GM12878 (cell line): ENCODE data around the gene NMNAT3. TPM values are rescaled to one million over a fixed set of nuclear protein-coding genes. Genes with fewer than 3 reads are reported as not detected.

Experiments used
- ATAC-seq: fragments of 200-7000 bp; cut with Tn5 transposase; 3 replicates; pipeline ENCODE4 v1.9.1; 2020; ENCODE audit warnings: mild to moderate bottlenecking, moderate library complexity
- BruUV-seq: library from RNA; stranded (reverse); fragments of 400-500 nt; replicated peaks from 2 replicates; lab custom pipeline; 2021; lab: Mats Ljungman, UMichigan
- CTCF ChIA-PET: fragments of 300-600 bp; sonication (Branson Sonifier 250); formaldehyde crosslinking; extraction: SDS; loops from one replicate; lab custom pipeline; 2021; ENCODE audit warnings: inconsistent platforms; lab: Yijun Ruan, JAX
- POLR2A ChIA-PET: fragments of 350-600 bp; formaldehyde crosslinking; extraction: SDS; loops from one replicate; lab custom pipeline; 2021; ENCODE audit warnings: inconsistent platforms; lab: Charles Lee
- RAD21 ChIA-PET: fragments of 300-600 bp; sonication (Branson Sonifier 250); formaldehyde crosslinking; loops from one replicate; lab custom pipeline; 2023; ENCODE audit warnings: antibody characterized with exemption; ENCODE audit not compliant: unreplicated experiment; lab: Charles Lee
- SMC1A ChIA-PET: fragments of 300-600 bp; sonication (Branson Sonifier 250); formaldehyde crosslinking; loops from one replicate; lab custom pipeline; 2023; ENCODE audit not compliant: unreplicated experiment, uncharacterized antibody; lab: Charles Lee
- DNase-seq: peaks from one replicate; pipeline ENCODE4 v3.0.0-alpha.2; 2011; ENCODE audit warnings: low read depth, low spot score
- FAIRE-seq: peaks from 3 replicates; lab custom pipeline; 2011; peaks lifted over from hg19 to GRCh38; lab: Jason Lieb, UNC
- H2AFZ ChIP-seq: 2 replicates; pipeline ENCODE4 v1.6.0; 2011; ENCODE audit warnings: low read depth, low read length, control low read depth; ENCODE audit not compliant: control insufficient read depth
- H3K27ac ChIP-seq: 2 replicates; pipeline ENCODE4 v1.5.1; 2011; ENCODE audit warnings: control low read depth; ENCODE audit not compliant: control insufficient read depth, insufficient read depth
- H3K27me3 ChIP-seq, 2 experiments: replicated peaks in 1 of 2; 2 replicates each; pipeline versions ENCODE4 v1.6.0 to v1.6.1; 2011; ENCODE audit warnings: low read length in 1 of 2; ENCODE audit not compliant: control insufficient read depth in 2 of 2, insufficient read depth in 2 of 2
- H3K36me3 ChIP-seq, 2 experiments: 2 replicates each; pipeline ENCODE4 v1.5.1; 2011; ENCODE audit warnings: low read length in 1 of 2; ENCODE audit not compliant: control insufficient read depth in 2 of 2, insufficient read depth in 2 of 2
- H3K4me1 ChIP-seq: 2 replicates; pipeline ENCODE4 v1.6.1; 2011; ENCODE audit warnings: mild to moderate bottlenecking, low read length, moderate library complexity, mixed read lengths; ENCODE audit not compliant: control insufficient read depth, insufficient read depth
- H3K4me2 ChIP-seq: 2 replicates; pipeline ENCODE4 v1.6.0; 2011; ENCODE audit warnings: control low read depth; ENCODE audit not compliant: control insufficient read depth, insufficient read depth
- H3K4me3 ChIP-seq: fragments of 200-600 bp; sonication (generic); 2 replicates; pipeline ENCODE4 v1.5.1; 2016
- H3K79me2 ChIP-seq: 2 replicates; pipeline ENCODE4 v1.6.0; 2011; ENCODE audit warnings: low read length; ENCODE audit not compliant: control insufficient read depth, insufficient read depth
- H3K9ac ChIP-seq: 2 replicates; pipeline ENCODE4 v1.8.0; 2011; ENCODE audit warnings: low read length, control low read depth, mixed read lengths; ENCODE audit not compliant: control insufficient read depth, insufficient read depth
- H3K9me3 ChIP-seq: replicated peaks from 3 replicates; pipeline ENCODE4 v1.5.1; 2011; ENCODE audit warnings: mild to moderate bottlenecking, low read length; ENCODE audit not compliant: control insufficient read depth, insufficient read depth
- H4K20me1 ChIP-seq: 2 replicates; pipeline ENCODE4 v1.6.0; 2011; ENCODE audit not compliant: control insufficient read depth, insufficient read depth
- CHD2 ChIP-seq: IDR thresholded peaks from 2 replicates; pipeline ENCODE4 v1.6.1; 2011; ENCODE audit warnings: low read depth, low read length, improper control_type of control experiment, borderline replicate concordance
- ETV6 ChIP-seq, 2 experiments: fragments of 450-650 bp in 1 of 2; IDR thresholded peaks in 1 of 2; conservative IDR thresholded peaks in 1 of 2; 2 replicates each; pipeline ENCODE4 v1.6.1; 2014; ENCODE audit warnings: antibody characterized with exemption in 1 of 2, borderline replicate concordance in 1 of 2, low read depth in 1 of 2, mild to moderate bottlenecking in 1 of 2, moderate library complexity in 1 of 2
- KLF5 ChIP-seq: fragments of 450-650 bp; IDR thresholded peaks from 2 replicates; pipeline ENCODE4 v1.6.1; 2014; ENCODE audit warnings: mild to moderate bottlenecking; ENCODE audit not compliant: partially characterized antibody
- NRF1 ChIP-seq: conservative IDR thresholded peaks from 2 replicates; pipeline ENCODE4 v1.6.1; 2011; ENCODE audit warnings: mild to moderate bottlenecking, low read depth, low read length, improper control_type of control experiment
- POLR2AphosphoS5 ChIP-seq: IDR thresholded peaks from 2 replicates; pipeline ENCODE4 v1.6.1; 2011; ENCODE audit warnings: mild to moderate bottlenecking, low read length, inconsistent platforms
- SMC3 ChIP-seq: IDR thresholded peaks from 2 replicates; pipeline ENCODE4 v1.6.1; 2011; ENCODE audit warnings: low read length, improper control_type of control experiment, borderline replicate concordance
- TBL1XR1 ChIP-seq: IDR thresholded peaks from 2 replicates; pipeline ENCODE4 v1.6.1; 2012; ENCODE audit warnings: low read depth, low read length, improper control_type of control experiment
- TCF7 ChIP-seq: IDR thresholded peaks from 2 replicates; pipeline ENCODE4 v1.6.1; 2014; ENCODE audit warnings: antibody characterized with exemption, borderline replicate concordance
- ZBTB33 ChIP-seq: fragments of 450-650 bp; IDR thresholded peaks from 2 replicates; pipeline ENCODE4 v1.6.1; 2017; ENCODE audit warnings: mild to moderate bottlenecking
- WGBS: methylation state at CpG from one replicate; pipeline ENCODE4 v1.1.6; 2016; ENCODE audit warnings: low lambda C conversion rate; ENCODE audit not compliant: insufficient replicate concordance, insufficient coverage; ENCODE audit errors: missing lambda C conversion rate; 5-methylcytosine and 5-hydroxymethylcytosine counted together
- in situ Hi-C: fragments of 300-500 bp; cut with MboI; formaldehyde crosslinking; loops from 9 replicates; pipeline ENCODE4 v1.14.3; 2018; ENCODE audit warnings: mixed read lengths
- intact Hi-C: fragments of 100-400 bp; cut with micrococcal nuclease; formaldehyde crosslinking; loops from one replicate; pipeline ENCODE4 v1.14.2; 2022; ENCODE audit not compliant: unreplicated experiment
- polyA plus RNA-seq, 11 experiments: library from polyadenylated mRNA; depleted of rRNA in 4 of 11; unstranded in 6 of 11; stranded (reverse) in 5 of 11; fragments of >200 nt; fragmentation: Nextera tagmentation in 4 of 11; fragmentation: Illumina TruSeq in 1 of 11; extraction: Ambion mirVana in 4 of 11; extraction: Trizol in 1 of 11; gene quantifications; 1 replicate in 1 of 11; 2 replicates in 10 of 11; pipeline versions ENCODE4 v1.2.1 to v1.2.3, GENCODE V29; 2011 to 2016; ENCODE audit warnings: inconsistent platforms in 2 of 11, missing spikeins in 2 of 11, low read depth in 1 of 11
- total RNA-seq, 4 experiments: library from RNA; depleted of rRNA in 3 of 4; stranded (reverse); fragments of >200 nt in 3 of 4; fragmentation: Illumina TruSeq in 1 of 4; extraction: Trizol in 1 of 4; gene quantifications; 2 replicates each; pipeline versions ENCODE4 v1.2.1 to v1.2.3, GENCODE V29; 2013 to 2021
- TF ChIP-seq, protein P1 (sequence below): fragments of 450-650 bp; IDR thresholded peaks from 2 replicates; pipeline ENCODE4 v1.6.1; 2018; ENCODE audit warnings: borderline replicate concordance, mild to moderate bottlenecking; ENCODE audit not compliant: partially characterized antibody
- TF ChIP-seq, protein P2 (sequence below): IDR thresholded peaks from 2 replicates; pipeline ENCODE4 v1.6.1; 2011; ENCODE audit warnings: borderline replicate concordance, low read depth, mild to moderate bottlenecking, moderate library complexity, low read length; ENCODE audit not compliant: insufficient read depth, poor library complexity, severe bottlenecking
- TF ChIP-seq, protein P3 (sequence below): fragments of 450-650 bp; IDR thresholded peaks from 2 replicates; pipeline ENCODE4 v1.6.1; 2016; ENCODE audit warnings: mild to moderate bottlenecking
- TF ChIP-seq, protein P4 (sequence below), 3 experiments: IDR thresholded peaks in 2 of 3; conservative IDR thresholded peaks in 1 of 3; 2 replicates each; pipeline ENCODE4 v1.5.1; 2011; ENCODE audit warnings: low read depth in 3 of 3, low read length in 3 of 3, mild to moderate bottlenecking in 3 of 3, control low read depth in 2 of 3, moderate library complexity in 2 of 3, inconsistent platforms in 1 of 3, mixed read lengths in 1 of 3; ENCODE audit not compliant: control insufficient read depth in 2 of 3, insufficient read depth in 1 of 3; ENCODE audit errors: extremely low read depth in 1 of 3

The NMNAT3 gene
- total and polyA plus RNA-seq, 10 of the 15 experiments (the other 5 are each of a cell fraction or from before 2014, with no cell fraction given) = under 0.01 to 0.92 (median 0.08) TPM; not detected in 4

DNA sequence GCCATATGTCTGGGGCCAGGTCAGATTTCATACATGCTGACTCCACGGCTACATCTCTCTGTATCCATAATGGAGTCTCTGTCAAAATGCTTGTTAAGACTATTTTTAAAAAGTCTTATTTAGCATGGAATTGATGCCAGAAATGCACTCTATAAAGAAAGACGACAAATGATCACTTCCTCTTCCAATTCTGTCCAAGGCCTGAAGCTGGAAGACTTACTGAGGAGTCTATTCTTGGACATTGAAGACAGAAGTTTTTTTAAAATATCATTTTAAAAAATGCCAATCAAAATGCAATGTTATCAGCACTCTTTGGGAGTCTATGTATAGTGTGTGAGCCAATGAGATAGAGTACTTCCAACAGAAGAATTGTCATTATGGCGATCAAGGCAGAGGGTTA lies 27.9 kb upstream of the NMNAT3 start (continued):
- no peak for TF ChIP-seq ZBTB33
- TF ChIP-seq, protein P1, sequence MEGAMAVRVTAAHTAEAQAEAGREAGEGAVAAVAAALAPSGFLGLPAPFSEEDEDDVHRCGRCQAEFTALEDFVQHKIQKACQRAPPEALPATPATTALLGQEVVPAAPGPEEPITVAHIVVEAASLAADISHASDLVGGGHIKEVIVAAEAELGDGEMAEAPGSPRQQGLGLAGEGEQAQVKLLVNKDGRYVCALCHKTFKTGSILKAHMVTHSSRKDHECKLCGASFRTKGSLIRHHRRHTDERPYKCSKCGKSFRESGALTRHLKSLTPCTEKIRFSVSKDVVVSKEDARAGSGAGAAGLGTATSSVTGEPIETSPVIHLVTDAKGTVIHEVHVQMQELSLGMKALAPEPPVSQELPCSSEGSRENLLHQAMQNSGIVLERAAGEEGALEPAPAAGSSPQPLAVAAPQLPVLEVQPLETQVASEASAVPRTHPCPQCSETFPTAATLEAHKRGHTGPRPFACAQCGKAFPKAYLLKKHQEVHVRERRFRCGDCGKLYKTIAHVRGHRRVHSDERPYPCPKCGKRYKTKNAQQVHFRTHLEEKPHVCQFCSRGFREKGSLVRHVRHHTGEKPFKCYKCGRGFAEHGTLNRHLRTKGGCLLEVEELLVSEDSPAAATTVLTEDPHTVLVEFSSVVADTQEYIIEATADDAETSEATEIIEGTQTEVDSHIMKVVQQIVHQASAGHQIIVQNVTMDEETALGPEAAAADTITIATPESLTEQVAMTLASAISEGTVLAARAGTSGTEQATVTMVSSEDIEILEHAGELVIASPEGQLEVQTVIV = no peak
- TF ChIP-seq SMC3 = no peak
- TF ChIP-seq, protein P2, sequence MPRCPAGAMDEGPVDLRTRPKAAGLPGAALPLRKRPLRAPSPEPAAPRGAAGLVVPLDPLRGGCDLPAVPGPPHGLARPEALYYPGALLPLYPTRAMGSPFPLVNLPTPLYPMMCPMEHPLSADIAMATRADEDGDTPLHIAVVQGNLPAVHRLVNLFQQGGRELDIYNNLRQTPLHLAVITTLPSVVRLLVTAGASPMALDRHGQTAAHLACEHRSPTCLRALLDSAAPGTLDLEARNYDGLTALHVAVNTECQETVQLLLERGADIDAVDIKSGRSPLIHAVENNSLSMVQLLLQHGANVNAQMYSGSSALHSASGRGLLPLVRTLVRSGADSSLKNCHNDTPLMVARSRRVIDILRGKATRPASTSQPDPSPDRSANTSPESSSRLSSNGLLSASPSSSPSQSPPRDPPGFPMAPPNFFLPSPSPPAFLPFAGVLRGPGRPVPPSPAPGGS = no peak
- no peak for TF ChIP-seq TCF7
- TF ChIP-seq, all 136 proteins: peak for 0

GRCh38 chr3:139696314-139696604 lies 18.5 kb upstream of the NMNAT3 start:
- ChIA-PET POLR2A (no interaction called here), RAD21 (no interaction called here), CTCF (no interaction called here), SMC1A (no interaction called here)
- FAIRE-seq (no peak), ATAC-seq (no peak), DNase-seq (no peak)
- H3K9ac ChIP-seq = no peak overlapping the region
- in situ Hi-C loops = no loop called here
- H3K79me2 ChIP-seq = no peaks in the 10 kb centered on the region
- no TSS peak for BruUV-seq
- peaks cover 0 to 3% of the 10 kb centered on the region in 2 experiments; a peak in 2 of 4 replicates for H3K27me3 ChIP-seq
- no peaks in the 10 kb centered on the region for H3K9me3 ChIP-seq
- H3K27ac ChIP-seq = no peak overlapping the region
- H3K4me3 ChIP-seq = no peak overlapping the region
- no peaks in the 10 kb centered on the region for H4K20me1 ChIP-seq
- no peaks in the 10 kb centered on the region for H3K36me3 ChIP-seq
- intact Hi-C loops = no loop called here
- H3K4me1 ChIP-seq = no peaks in the 10 kb centered on the region
- H2AFZ ChIP-seq = no peak overlapping the region
- no peak overlapping the region for H3K4me2 ChIP-seq
- 33% methylated on average over 2 of the region's 2 CpGs for WGBS
- TF ChIP-seq TBL1XR1 = no peak
- TF ChIP-seq NRF1 = no peak
- TF ChIP-seq, protein P3, sequence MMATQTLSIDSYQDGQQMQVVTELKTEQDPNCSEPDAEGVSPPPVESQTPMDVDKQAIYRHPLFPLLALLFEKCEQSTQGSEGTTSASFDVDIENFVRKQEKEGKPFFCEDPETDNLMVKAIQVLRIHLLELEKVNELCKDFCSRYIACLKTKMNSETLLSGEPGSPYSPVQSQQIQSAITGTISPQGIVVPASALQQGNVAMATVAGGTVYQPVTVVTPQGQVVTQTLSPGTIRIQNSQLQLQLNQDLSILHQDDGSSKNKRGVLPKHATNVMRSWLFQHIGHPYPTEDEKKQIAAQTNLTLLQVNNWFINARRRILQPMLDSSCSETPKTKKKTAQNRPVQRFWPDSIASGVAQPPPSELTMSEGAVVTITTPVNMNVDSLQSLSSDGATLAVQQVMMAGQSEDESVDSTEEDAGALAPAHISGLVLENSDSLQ = no peak
- no peak for TF ChIP-seq CHD2
- no peak for TF ChIP-seq ETV6 (conservative IDR thresholded peaks at IDR 0.05 in 1 of 2, IDR thresholded peaks at IDR 0.05 in 1 of 2; ENCODE audit: borderline replicate concordance in 1 of 2, low read depth in 1 of 2)
- TF ChIP-seq, protein P4, sequence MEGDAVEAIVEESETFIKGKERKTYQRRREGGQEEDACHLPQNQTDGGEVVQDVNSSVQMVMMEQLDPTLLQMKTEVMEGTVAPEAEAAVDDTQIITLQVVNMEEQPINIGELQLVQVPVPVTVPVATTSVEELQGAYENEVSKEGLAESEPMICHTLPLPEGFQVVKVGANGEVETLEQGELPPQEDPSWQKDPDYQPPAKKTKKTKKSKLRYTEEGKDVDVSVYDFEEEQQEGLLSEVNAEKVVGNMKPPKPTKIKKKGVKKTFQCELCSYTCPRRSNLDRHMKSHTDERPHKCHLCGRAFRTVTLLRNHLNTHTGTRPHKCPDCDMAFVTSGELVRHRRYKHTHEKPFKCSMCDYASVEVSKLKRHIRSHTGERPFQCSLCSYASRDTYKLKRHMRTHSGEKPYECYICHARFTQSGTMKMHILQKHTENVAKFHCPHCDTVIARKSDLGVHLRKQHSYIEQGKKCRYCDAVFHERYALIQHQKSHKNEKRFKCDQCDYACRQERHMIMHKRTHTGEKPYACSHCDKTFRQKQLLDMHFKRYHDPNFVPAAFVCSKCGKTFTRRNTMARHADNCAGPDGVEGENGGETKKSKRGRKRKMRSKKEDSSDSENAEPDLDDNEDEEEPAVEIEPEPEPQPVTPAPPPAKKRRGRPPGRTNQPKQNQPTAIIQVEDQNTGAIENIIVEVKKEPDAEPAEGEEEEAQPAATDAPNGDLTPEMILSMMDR (IDR thresholded peaks at IDR 0.05 in 2 of 3, conservative IDR thresholded peaks at IDR 0.05 in 1 of 3; ENCODE audit: control insufficient read depth in 2 of 3, extremely low read depth in 1 of 3, insufficient read depth in 1 of 3, low read depth in 3 of 3, low read length in 3 of 3) = no peak
- TF ChIP-seq KLF5 = no peak
- no peak for TF ChIP-seq POLR2AphosphoS5
